Measurements from ENCODE around the gene NAA10. TPM values are rescaled to one million over a fixed set of nuclear protein-coding genes. Genes with fewer than 3 reads are reported as not detected.
A peak's percentile ranks its signal among the peaks of the same experiment; 100 is the strongest.

NAA10 gene
- total and polyA plus RNA-seq, 4 donors = 33.1 to 146 (median 104) TPM

GRCh38 chrX:153967536-153968224 lies 32.8 kb upstream of the NAA10 start:
- Histone ChIP-seq H3K4me1 (ENCODE audit: control insufficient read depth in 5 of 5, insufficient read depth in 5 of 5, low read length in 5 of 5) (peaks cover 0 to 30% (median 10%) of the 10 kb centered on the region in 5 donors), H3K36me3 (ENCODE audit: control insufficient read depth in 4 of 4, insufficient read depth in 4 of 4, low read length in 4 of 4) (peaks cover 0 to 17% (median 7%) of the 10 kb centered on the region in 4 donors), H3K27me3 (ENCODE audit: control insufficient read depth in 3 of 3, insufficient read depth in 3 of 3, low read length in 2 of 3) (no peaks in the 10 kb centered on the region), H3K27ac (ENCODE audit: low read depth in 1 of 2, low read length in 1 of 2) (peak overlapping the region in 1 of 2 donors; percentile 78), H3K9ac (ENCODE audit: insufficient read depth in 1 of 2, low read length in 2 of 2) (no peak overlapping the region), H3K9me3 (ENCODE audit: control insufficient read depth in 4 of 4, insufficient read depth in 3 of 4, low read length in 3 of 4) (peaks cover 0 to 5% (median 0%) of the 10 kb centered on the region in 4 donors), H3K4me3 (no peak overlapping the region)
- DNase-seq (no peak), ATAC-seq (ENCODE audit: insufficient read depth, low FRiP score) (no peak)
- 25 to 59% methylated on average over 16 of the region's 16 CpGs for WGBS, 2 donors
- TF ChIP-seq, protein P1, sequence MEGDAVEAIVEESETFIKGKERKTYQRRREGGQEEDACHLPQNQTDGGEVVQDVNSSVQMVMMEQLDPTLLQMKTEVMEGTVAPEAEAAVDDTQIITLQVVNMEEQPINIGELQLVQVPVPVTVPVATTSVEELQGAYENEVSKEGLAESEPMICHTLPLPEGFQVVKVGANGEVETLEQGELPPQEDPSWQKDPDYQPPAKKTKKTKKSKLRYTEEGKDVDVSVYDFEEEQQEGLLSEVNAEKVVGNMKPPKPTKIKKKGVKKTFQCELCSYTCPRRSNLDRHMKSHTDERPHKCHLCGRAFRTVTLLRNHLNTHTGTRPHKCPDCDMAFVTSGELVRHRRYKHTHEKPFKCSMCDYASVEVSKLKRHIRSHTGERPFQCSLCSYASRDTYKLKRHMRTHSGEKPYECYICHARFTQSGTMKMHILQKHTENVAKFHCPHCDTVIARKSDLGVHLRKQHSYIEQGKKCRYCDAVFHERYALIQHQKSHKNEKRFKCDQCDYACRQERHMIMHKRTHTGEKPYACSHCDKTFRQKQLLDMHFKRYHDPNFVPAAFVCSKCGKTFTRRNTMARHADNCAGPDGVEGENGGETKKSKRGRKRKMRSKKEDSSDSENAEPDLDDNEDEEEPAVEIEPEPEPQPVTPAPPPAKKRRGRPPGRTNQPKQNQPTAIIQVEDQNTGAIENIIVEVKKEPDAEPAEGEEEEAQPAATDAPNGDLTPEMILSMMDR (IDR thresholded peaks at IDR 0.05; ENCODE audit: control extremely low read depth, extremely low read depth) = no peak

DNA sequence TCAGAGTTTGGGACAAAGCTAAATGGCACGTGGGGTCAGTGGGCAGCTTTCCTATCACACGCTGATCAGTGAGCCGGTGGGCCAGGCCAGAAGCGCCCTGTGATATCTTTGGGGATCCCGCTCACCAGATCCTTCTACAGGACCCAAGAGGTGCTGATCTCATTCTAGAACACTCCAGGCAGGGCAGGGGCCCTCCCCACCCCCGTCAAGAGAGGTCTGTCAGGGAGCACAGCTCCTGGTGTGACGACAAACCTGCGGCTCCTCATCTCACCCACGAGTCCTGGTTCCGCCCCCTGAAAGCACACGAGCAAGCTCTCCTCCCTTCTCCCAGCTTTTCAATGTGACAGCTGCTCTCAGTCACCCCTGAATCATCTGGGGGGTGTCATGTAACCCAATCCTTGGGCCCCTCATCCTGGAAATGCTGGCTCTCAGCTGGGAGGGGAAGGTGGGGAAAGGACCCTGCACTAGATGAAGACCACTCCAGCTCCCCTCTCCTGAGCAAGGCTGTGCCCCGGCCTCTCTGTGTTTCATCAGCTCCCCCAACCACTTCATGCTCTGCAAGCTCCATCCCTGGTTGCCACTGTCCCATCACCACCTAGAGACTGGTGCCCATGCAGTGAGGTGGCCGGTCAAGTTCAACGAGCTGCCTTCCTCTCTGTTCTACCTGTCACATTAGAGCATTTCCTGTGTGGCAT lies 32.2 kb upstream of the NAA10 start:
- TF ChIP-seq, protein P1 (IDR thresholded peaks at IDR 0.05; ENCODE audit: control extremely low read depth, extremely low read depth) = no peak
- Histone ChIP-seq H3K4me3 (no peak overlapping the region), H3K9me3 (ENCODE audit: control insufficient read depth in 4 of 4, insufficient read depth in 3 of 4, low read length in 3 of 4) (peaks cover 0 to 5% (median 0%) of the 10 kb centered on the region in 4 donors), H3K9ac (ENCODE audit: insufficient read depth in 1 of 2, low read length in 2 of 2) (no peak overlapping the region), H3K27ac (ENCODE audit: low read depth in 1 of 2, low read length in 1 of 2) (peak overlapping the region in 1 of 2 donors; percentile 78), H3K36me3 (ENCODE audit: control insufficient read depth in 4 of 4, insufficient read depth in 4 of 4, low read length in 4 of 4) (peaks cover 3 to 22% (median 11%) of the 10 kb centered on the region in 4 donors), H3K4me1 (ENCODE audit: control insufficient read depth in 5 of 5, insufficient read depth in 5 of 5, low read length in 5 of 5) (peaks cover 0 to 30% (median 10%) of the 10 kb centered on the region in 5 donors), H3K27me3 (ENCODE audit: control insufficient read depth in 3 of 3, insufficient read depth in 3 of 3, low read length in 2 of 3) (no peaks in the 10 kb centered on the region)
- WGBS, 2 donors = 64 to 72% methylated on average over 14 of the region's 14 CpGs
- no peak for ATAC-seq (ENCODE audit: insufficient read depth, low FRiP score)
- no peak for DNase-seq

DNA sequence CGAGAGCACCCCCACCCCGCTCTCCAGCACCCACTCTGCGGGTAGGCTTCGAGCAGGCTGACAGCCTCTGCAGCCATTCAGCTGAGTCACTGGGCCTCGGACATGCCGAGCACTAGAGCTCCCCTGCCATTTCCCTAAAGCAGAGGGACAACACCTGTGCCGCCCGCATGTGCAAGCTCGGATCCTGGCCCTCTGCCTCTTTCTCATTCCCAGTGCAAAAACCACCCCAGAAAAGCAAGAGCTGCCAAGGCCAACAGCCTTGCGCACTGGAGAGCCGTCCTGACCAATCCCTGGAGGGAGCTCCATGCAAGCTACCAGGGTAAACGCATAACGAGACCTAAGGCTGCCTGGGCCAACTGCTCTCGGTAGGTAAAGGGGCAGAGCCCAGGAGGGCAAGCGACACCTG lies 31.4 kb upstream of the NAA10 start:
- Histone ChIP-seq H3K36me3 (ENCODE audit: control insufficient read depth in 4 of 4, insufficient read depth in 4 of 4, low read length in 4 of 4) (peaks cover 5 to 28% (median 17%) of the 10 kb centered on the region in 4 donors), H3K9me3 (ENCODE audit: control insufficient read depth in 4 of 4, insufficient read depth in 3 of 4, low read length in 3 of 4) (peaks cover 0 to 5% (median 0%) of the 10 kb centered on the region in 4 donors), H3K4me1 (ENCODE audit: control insufficient read depth in 5 of 5, insufficient read depth in 5 of 5, low read length in 5 of 5) (peaks cover 0 to 30% (median 10%) of the 10 kb centered on the region in 5 donors), H3K4me3 (no peak overlapping the region), H3K27ac (ENCODE audit: low read depth in 1 of 2, low read length in 1 of 2) (no peak overlapping the region), H3K9ac (ENCODE audit: insufficient read depth in 1 of 2, low read length in 2 of 2) (no peak overlapping the region), H3K27me3 (ENCODE audit: control insufficient read depth in 3 of 3, insufficient read depth in 3 of 3, low read length in 2 of 3) (no peaks in the 10 kb centered on the region)
- DNase-seq (no peak), ATAC-seq (ENCODE audit: insufficient read depth, low FRiP score) (no peak)
- 66 to 80% methylated on average over 10 to 15 of the region's 15 CpGs for WGBS, 2 donors
- TF ChIP-seq, protein P1 (IDR thresholded peaks at IDR 0.05; ENCODE audit: control extremely low read depth, extremely low read depth) = no peak

Measured in lung (tissue), 12 donors.